ENCODE results near the gene URM1. TPM values are rescaled to one million over a fixed set of nuclear protein-coding genes. Genes with fewer than 3 reads are reported as not detected.

The URM1 gene
- total RNA-seq, 2 donors from 2014 or later, result 44.0 to 44.5 TPM

Small RNA genes lying within 50 kb of the gene (microRNA-seq; reads per million reads assigned to microRNA genes)
- gene MIR219B (ENCODE audit: borderline microRNAs expressed in 2 of 2), result 0 reads per million in 2 donors

Other genes starting within 250 kb of the URM1 start
- 10 to 100 TPM; 38.6 to 38.9 TPM for gene PTGES2, start 243.6 kb upstream of the URM1 start, total RNA-seq
- under 1 TPM; 0.67 to 0.69 TPM for gene LCN2, start 221.9 kb upstream of the URM1 start, total RNA-seq
- gene BBLN, start 211.1 kb upstream of the URM1 start, total RNA-seq, result 10 to 100 TPM; 41.9 to 49.1 TPM
- 10 to 100 TPM; 88.3 to 99.4 TPM for gene CIZ1, start 179.8 kb upstream of the URM1 start, total RNA-seq
- gene DNM1, start 168.0 kb upstream of the URM1 start, total RNA-seq, result 10 to 100 TPM; 19.0 to 46.5 TPM
- 100 to 1,000 TPM; 123 to 130 TPM for gene GOLGA2, start 95.4 kb upstream of the URM1 start, total RNA-seq
- gene SWI5, start 95.1 kb upstream of the URM1 start, total RNA-seq, result 10 to 100 TPM; 11.5 to 16.7 TPM
- gene TRUB2, start 48.9 kb upstream of the URM1 start, total RNA-seq, result 10 to 100 TPM; 11.8 to 15.7 TPM
- gene COQ4, start 48.5 kb upstream of the URM1 start, total RNA-seq, result 10 to 100 TPM; 16.0 to 20.0 TPM
- 10 to 100 TPM; 15.9 to 22.3 TPM for gene SLC27A4, start 30.8 kb upstream of the URM1 start, total RNA-seq
- gene CERCAM, start 49.5 kb downstream of the URM1 start, total RNA-seq, result 10 to 100 TPM; 64.1 to 97.6 TPM
- gene ODF2, start 84.6 kb downstream of the URM1 start, total RNA-seq, result 10 to 100 TPM; 17.5 to 19.8 TPM
- 10 to 100 TPM; 14.6 to 15.5 TPM for gene GLE1, start 133.3 kb downstream of the URM1 start, total RNA-seq
- gene SPTAN1, start 181.2 kb downstream of the URM1 start, total RNA-seq, result 100 to 1,000 TPM; 328 to 409 TPM

All from posterior vena cava (tissue), 2 donors.